Right cardiac atrium (tissue), 5 donors: ENCODE results near the gene CCT4. TPM values are rescaled to one million over a fixed set of nuclear protein-coding genes. Genes with fewer than 3 reads are reported as not detected.
"Not testable (repeated sequence)": the region's sequence is repeated elsewhere in the genome, so short reads cannot be mapped to it uniquely, and the experiment has no call there.

Source experiments
- ATAC-seq, 2 donors: fragments of 200-7000 bp; cut with Tn5 transposase; one replicate each; pipeline versions ENCODE4 v1.8.0 to v1.9.1; 2020; ENCODE audit warnings: moderate library complexity in 2 of 2, mild to moderate bottlenecking in 1 of 2
- DNase-seq, 3 donors: peaks; one replicate each; pipeline ENCODE4 v3.0.0-alpha.2; 2020
- H3K27ac ChIP-seq: one replicate; pipeline ENCODE4 v1.5.1; 2013; ENCODE audit warnings: mild to moderate bottlenecking, low read length, control low read depth, moderate library complexity
- H3K27me3 ChIP-seq: one replicate; pipeline ENCODE4 v1.6.1; 2013; ENCODE audit not compliant: control insufficient read depth, insufficient read depth
- H3K4me1 ChIP-seq: one replicate; pipeline ENCODE4 v1.6.1; 2013; ENCODE audit warnings: low read length; ENCODE audit not compliant: control insufficient read depth, insufficient read depth
- H3K4me3 ChIP-seq: one replicate; pipeline ENCODE4 v1.5.1; 2013; ENCODE audit warnings: low read length, control low read depth
- H3K9me3 ChIP-seq: one replicate; pipeline ENCODE4 v1.6.1; 2013; ENCODE audit warnings: low read length; ENCODE audit not compliant: control insufficient read depth
- WGBS: extraction: QIAGEN DNeasy Blood & Tissue Kit; methylation state at CpG from one replicate; pipeline ENCODE4 v1.1.7; 2013; 5-methylcytosine and 5-hydroxymethylcytosine counted together
- intact Hi-C, 4 donors: fragments of 100-400 bp; cut with DNase I; formaldehyde crosslinking; loops; one replicate each; pipeline versions ENCODE4 v1.11.0 to v1.14.0; 2022 to 2023
- polyA plus RNA-seq: library from polyadenylated mRNA; stranded (reverse); fragments of 200-250 nt; gene quantifications from one replicate; pipeline ENCODE4 v1.2.3, GENCODE V29; 2013
- total RNA-seq, 4 donors: library from RNA; stranded (reverse); fragmentation: NEBNext Ultra II Directional; extraction: Animal tissue kit (Norgen Biotek cat#: 25700); gene quantifications; one replicate each; pipeline ENCODE4 v1.2.1, GENCODE V29; 2021
- donor health status: healthy with polysubstance abuse.
- donor health status: DM: no; HTN: yes; CAD: no.
- donor health status: DM: no; HTN: no; CAD: no.
- donor health status: DM: no; HTN: yes; CAD: no; lungs with severe emphysema.
- donor health status: DM: yes; HTN: yes; CAD: no.

CCT4 gene
- total and polyA plus RNA-seq, 5 donors = 74.1 to 112 (median 102) TPM

- Histone ChIP-seq H3K27me3 (no peaks in the 10 kb centered on the region), H3K27ac (no peak overlapping the region), H3K4me1 (no peaks in the 10 kb centered on the region), H3K9me3 (no peaks in the 10 kb centered on the region), H3K4me3 (no peak overlapping the region)
- ATAC-seq (peak in 1 of 2 donors; percentile 28), DNase-seq (no peak)
- 94% methylated on average over 4 of the region's 4 CpGs for WGBS
- intact Hi-C loops = loop anchor here in 1 of 4 donors (10.0 kb wide), 1 partner anchor 283 kb away; the partner anchor contains the start of gene B3GNT2
These were observed 23.1 kb upstream of the CCT4 start for GRCh38 chr2:61911510-61911909.

GRCh38 chr2:61910603-61911002 is 22.1 kb upstream of the CCT4 start:
- Histone ChIP-seq H3K4me1 (no peaks in the 10 kb centered on the region), H3K27me3 (no peaks in the 10 kb centered on the region), H3K9me3 (no peaks in the 10 kb centered on the region), H3K4me3 (no peak overlapping the region), H3K27ac (no peak overlapping the region)
- intact Hi-C loops = loop anchor here in 1 of 4 donors (10.0 kb wide), 1 partner anchor 284 kb away; the partner anchor contains the start of gene B3GNT2
- no peak for DNase-seq
- no peak for ATAC-seq
- WGBS = 80% methylated on average over 9 of the region's 9 CpGs

GRCh38 chr2:61909116-61909515 is 20.7 kb upstream of the CCT4 start:
- WGBS = 86% methylated on average over 8 of the region's 8 CpGs
- no peaks in the 10 kb centered on the region for H3K9me3 ChIP-seq
- intact Hi-C loops = no loop called here
- no peak overlapping the region for H3K27ac ChIP-seq
- no peaks in the 10 kb centered on the region for H3K4me1 ChIP-seq
- no peaks in the 10 kb centered on the region for H3K27me3 ChIP-seq
- ATAC-seq (no peak), DNase-seq (no peak)
- H3K4me3 ChIP-seq = no peak overlapping the region

GRCh38 chr2:61906186-61906470 is 17.7 kb upstream of the CCT4 start:
- Histone ChIP-seq H3K4me3 (peak overlapping the region; percentile 97), H3K9me3 (no peaks in the 10 kb centered on the region), H3K27me3 (no peaks in the 10 kb centered on the region), H3K4me1 (no peaks in the 10 kb centered on the region), H3K27ac (no peak overlapping the region)
- intact Hi-C loops = no loop called here
- peak in 1 of 2 donors; percentile 4 for ATAC-seq
- DNase-seq = no peak
- 0% methylated on average over 6 of the region's 6 CpGs for WGBS

- intact Hi-C loops = no loop called here
- peak; percentile 98 for ATAC-seq
- under 1% methylated on average over 33 of the region's 33 CpGs for WGBS
These were observed 17.1 kb upstream of the CCT4 start, which contains the start of gene COMMD1 for GRCh38 chr2:61905372-61906185. COMMD1 (plus strand) TSS chr2:61905674; CDS start chr2:61905679, 5 bp downstream.

GRCh38 chr2:61900281-61900680 is 11.8 kb upstream of the CCT4 start:
- no peaks in the 10 kb centered on the region for H3K9me3 ChIP-seq
- 50% methylated on average over 1 of the region's 1 CpG for WGBS
- H3K4me3 ChIP-seq = no peak overlapping the region
- no peaks in the 10 kb centered on the region for H3K27me3 ChIP-seq
- ATAC-seq (no peak), DNase-seq (no peak)
- H3K27ac ChIP-seq = no peak overlapping the region
- no peaks in the 10 kb centered on the region for H3K4me1 ChIP-seq
- intact Hi-C loops = no loop called here

More at GRCh38 chr2:61905372-61906185, 17.1 kb upstream of the CCT4 start, which contains the start of gene COMMD1:
- H3K27me3 ChIP-seq = no peaks in the 10 kb centered on the region
- H3K4me3 ChIP-seq = peak within 1 kb of the TSS; percentile 97
- DNase-seq = peak; percentile 83 to 93 (median 92)
- no peaks in the 10 kb centered on the region for H3K9me3 ChIP-seq
- H3K4me1 ChIP-seq = no peaks in the 10 kb centered on the region
- H3K27ac ChIP-seq = peak within 1 kb of the TSS; percentile 74

- intact Hi-C loops = no loop called here
- WGBS = 34% methylated on average over 2 of the region's 2 CpGs
- DNase-seq (no peak), ATAC-seq (no peak)
- no peaks in the 10 kb centered on the region for H3K27me3 ChIP-seq
- H3K4me1 ChIP-seq = no peaks in the 10 kb centered on the region
- no peaks in the 10 kb centered on the region for H3K9me3 ChIP-seq
- H3K4me3 ChIP-seq = no peak overlapping the region
- no peak overlapping the region for H3K27ac ChIP-seq
These were observed 10.4 kb upstream of the CCT4 start for GRCh38 chr2:61898810-61899209.

GRCh38 chr2:61887717-61888266 is 664 bp downstream of the CCT4 start:
- intact Hi-C loops = no loop called here
- Histone ChIP-seq H3K9me3 (no peaks in the 10 kb centered on the region), H3K27ac (peak overlapping the region; percentile 99), H3K4me1 (no peaks in the 10 kb centered on the region), H3K4me3 (peak overlapping the region; percentile 93), H3K27me3 (no peaks in the 10 kb centered on the region)
- DNase-seq (no peak), ATAC-seq (peak in 1 of 2 donors; percentile 1)
- under 1% methylated on average over 18 of the region's 18 CpGs for WGBS

GRCh38 chr2:61885896-61886603 is 2.4 kb downstream of the CCT4 start:
- H3K9me3 ChIP-seq = no peaks in the 10 kb centered on the region
- intact Hi-C loops = no loop called here
- no peak for DNase-seq
- H3K4me1 ChIP-seq = no peaks in the 10 kb centered on the region
- ATAC-seq = no peak
- H3K27ac ChIP-seq = no peak overlapping the region
- WGBS = 88% methylated on average over 18 of the region's 18 CpGs
- no peak overlapping the region for H3K4me3 ChIP-seq
- H3K27me3 ChIP-seq = no peaks in the 10 kb centered on the region

- Histone ChIP-seq H3K4me1 (no peaks in the 10 kb centered on the region), H3K4me3 (no peak overlapping the region), H3K27me3 (no peaks in the 10 kb centered on the region), H3K9me3 (no peaks in the 10 kb centered on the region), H3K27ac (no peak overlapping the region)
- DNase-seq = no peak
- 90% methylated on average over 5 of the region's 5 CpGs for WGBS
- intact Hi-C loops = no loop called here
- no peak for ATAC-seq
These were observed 5.6 kb downstream of the CCT4 start for GRCh38 chr2:61882850-61883249.

GRCh38 chr2:61879351-61879750 is 9.1 kb downstream of the CCT4 start:
- intact Hi-C loops, H3K27ac ChIP-seq, H3K9me3 ChIP-seq, H3K4me1 ChIP-seq, DNase-seq, H3K4me3 ChIP-seq, ATAC-seq, H3K27me3 ChIP-seq: not testable (repeated sequence)
- WGBS = 95% methylated on average over 4 of the region's 4 CpGs
